ENCODE data around the gene USP30.

The USP30 gene

GRCh38 chr12:109099431-109100020 is 47.1 kb downstream of the USP30 start:
- H3K36me3 Mint-ChIP-seq = peaks cover 10% of the 10 kb centered on the region
- peak overlapping the region; percentile 89 for H3K4me3 Mint-ChIP-seq
- peaks cover 21% of the 10 kb centered on the region for H3K4me1 Mint-ChIP-seq (ENCODE audit: low read depth)
- H3K9me3 Mint-ChIP-seq (ENCODE audit: low read depth) = no peaks in the 10 kb centered on the region
- H3K27me3 Mint-ChIP-seq = no peaks in the 10 kb centered on the region
- peak overlapping the region; percentile 24 for H3K27ac Mint-ChIP-seq

- Mint-ChIP-seq H3K27ac (no peak overlapping the region), H3K4me3 (peak overlapping the region; percentile 89), H3K36me3 (peaks cover 14% of the 10 kb centered on the region), H3K27me3 (no peaks in the 10 kb centered on the region), H3K9me3 (ENCODE audit: low read depth) (no peaks in the 10 kb centered on the region), H3K4me1 (ENCODE audit: low read depth) (peaks cover 21% of the 10 kb centered on the region)
Observed at GRCh38 chr12:109100741-109101140, 48.4 kb downstream of the USP30 start.

- Mint-ChIP-seq H3K36me3 (peaks cover 14% of the 10 kb centered on the region), H3K27ac (no peak overlapping the region), H3K4me3 (no peak overlapping the region)
Observed at GRCh38 chr12:109102491-109102890, 50.1 kb downstream of the USP30 start.

GRCh38 chr12:109105176-109105575 is 52.8 kb downstream of the USP30 start:
- no peaks in the 10 kb centered on the region for H3K27me3 Mint-ChIP-seq
- H3K36me3 Mint-ChIP-seq = peaks cover 17% of the 10 kb centered on the region
- H3K4me1 Mint-ChIP-seq (ENCODE audit: low read depth) = peaks cover 4% of the 10 kb centered on the region
- H3K9me3 Mint-ChIP-seq (ENCODE audit: low read depth) = no peaks in the 10 kb centered on the region
- H3K4me3 Mint-ChIP-seq = no peak overlapping the region
- no peak overlapping the region for H3K27ac Mint-ChIP-seq

More at GRCh38 chr12:109102491-109102890, 50.1 kb downstream of the USP30 start:
- Mint-ChIP-seq H3K27me3 (no peaks in the 10 kb centered on the region), H3K4me1 (ENCODE audit: low read depth) (peaks cover 21% of the 10 kb centered on the region), H3K9me3 (ENCODE audit: low read depth) (no peaks in the 10 kb centered on the region)

GRCh38 chr12:109109746-109110350 is 57.5 kb downstream of the USP30 start:
- H3K4me1 Mint-ChIP-seq (ENCODE audit: low read depth) = peaks cover 28% of the 10 kb centered on the region
- no peak overlapping the region for H3K4me3 Mint-ChIP-seq
- no peaks in the 10 kb centered on the region for H3K27me3 Mint-ChIP-seq
- no peaks in the 10 kb centered on the region for H3K9me3 Mint-ChIP-seq (ENCODE audit: low read depth)
- no peak overlapping the region for H3K27ac Mint-ChIP-seq
- H3K36me3 Mint-ChIP-seq = peaks cover 9% of the 10 kb centered on the region

- no peak overlapping the region for H3K27ac Mint-ChIP-seq
- no peaks in the 10 kb centered on the region for H3K9me3 Mint-ChIP-seq (ENCODE audit: low read depth)
- peaks cover 39% of the 10 kb centered on the region for H3K4me1 Mint-ChIP-seq (ENCODE audit: low read depth)
Observed at GRCh38 chr12:109110988-109111495, 58.7 kb downstream of the USP30 start.

GRCh38 chr12:109112720-109113465 is 60.5 kb downstream of the USP30 start:
- H3K4me3 Mint-ChIP-seq = no peak overlapping the region
- H3K9me3 Mint-ChIP-seq (ENCODE audit: low read depth) = no peaks in the 10 kb centered on the region
- H3K27me3 Mint-ChIP-seq = no peaks in the 10 kb centered on the region
- peaks cover 40% of the 10 kb centered on the region for H3K4me1 Mint-ChIP-seq (ENCODE audit: low read depth)
- H3K27ac Mint-ChIP-seq = no peak overlapping the region
- H3K36me3 Mint-ChIP-seq = peaks cover 3% of the 10 kb centered on the region

More at GRCh38 chr12:109110988-109111495, 58.7 kb downstream of the USP30 start:
- peak overlapping the region; percentile 84 for H3K4me3 Mint-ChIP-seq
- no peaks in the 10 kb centered on the region for H3K27me3 Mint-ChIP-seq
- H3K36me3 Mint-ChIP-seq = peaks cover 6% of the 10 kb centered on the region

GRCh38 chr12:109113661-109114321 is 61.4 kb downstream of the USP30 start:
- no peaks in the 10 kb centered on the region for H3K36me3 Mint-ChIP-seq
- H3K9me3 Mint-ChIP-seq (ENCODE audit: low read depth) = no peaks in the 10 kb centered on the region
- H3K4me3 Mint-ChIP-seq = no peak overlapping the region
- no peaks in the 10 kb centered on the region for H3K27me3 Mint-ChIP-seq
- H3K4me1 Mint-ChIP-seq (ENCODE audit: low read depth) = peaks cover 40% of the 10 kb centered on the region
- no peak overlapping the region for H3K27ac Mint-ChIP-seq

GRCh38 chr12:109114644-109115043 is 62.3 kb downstream of the USP30 start:
- peaks cover 40% of the 10 kb centered on the region for H3K4me1 Mint-ChIP-seq (ENCODE audit: low read depth)
- no peaks in the 10 kb centered on the region for H3K36me3 Mint-ChIP-seq
- no peaks in the 10 kb centered on the region for H3K27me3 Mint-ChIP-seq
- no peaks in the 10 kb centered on the region for H3K9me3 Mint-ChIP-seq (ENCODE audit: low read depth)
- no peak overlapping the region for H3K4me3 Mint-ChIP-seq
- no peak overlapping the region for H3K27ac Mint-ChIP-seq

GRCh38 chr12:109115404-109115757 is 63.0 kb downstream of the USP30 start:
- Mint-ChIP-seq H3K36me3 (no peaks in the 10 kb centered on the region), H3K27me3 (no peaks in the 10 kb centered on the region), H3K27ac (no peak overlapping the region), H3K4me1 (ENCODE audit: low read depth) (peaks cover 39% of the 10 kb centered on the region), H3K4me3 (no peak overlapping the region), H3K9me3 (ENCODE audit: low read depth) (no peaks in the 10 kb centered on the region)

- peaks cover 36% of the 10 kb centered on the region for H3K4me1 Mint-ChIP-seq (ENCODE audit: low read depth)
- H3K36me3 Mint-ChIP-seq = no peaks in the 10 kb centered on the region
- no peaks in the 10 kb centered on the region for H3K9me3 Mint-ChIP-seq (ENCODE audit: low read depth)
- H3K27ac Mint-ChIP-seq = no peak within 1 kb of the TSS
- no peaks in the 10 kb centered on the region for H3K27me3 Mint-ChIP-seq
- peak within 1 kb of the TSS; percentile 48 for H3K4me3 Mint-ChIP-seq
Observed at GRCh38 chr12:109115758-109116610, 63.6 kb downstream of the USP30 start, which contains the start of gene ACACB. TSS of gene ACACB (plus strand) at chr12:109116587. CDS start at chr12:109139406, 22,819 bp downstream.

- peaks cover 35% of the 10 kb centered on the region for H3K4me1 Mint-ChIP-seq (ENCODE audit: low read depth)
- no peaks in the 10 kb centered on the region for H3K36me3 Mint-ChIP-seq
- no peak overlapping the region for H3K27ac Mint-ChIP-seq
- H3K27me3 Mint-ChIP-seq = no peaks in the 10 kb centered on the region
- no peak overlapping the region for H3K4me3 Mint-ChIP-seq
- no peaks in the 10 kb centered on the region for H3K9me3 Mint-ChIP-seq (ENCODE audit: low read depth)
Observed at GRCh38 chr12:109116611-109116949, 64.2 kb downstream of the USP30 start.

- no peaks in the 10 kb centered on the region for H3K27me3 Mint-ChIP-seq
- H3K4me3 Mint-ChIP-seq = no peak overlapping the region
- H3K4me1 Mint-ChIP-seq (ENCODE audit: low read depth) = peaks cover 10% of the 10 kb centered on the region
- H3K36me3 Mint-ChIP-seq = no peaks in the 10 kb centered on the region
- H3K9me3 Mint-ChIP-seq (ENCODE audit: low read depth) = no peaks in the 10 kb centered on the region
- no peak overlapping the region for H3K27ac Mint-ChIP-seq
Observed at GRCh38 chr12:109120095-109120494, 67.7 kb downstream of the USP30 start.

GRCh38 chr12:109120557-109120956 is 68.2 kb downstream of the USP30 start:
- Mint-ChIP-seq H3K4me3 (no peak overlapping the region), H3K36me3 (peaks cover 3% of the 10 kb centered on the region), H3K27me3 (no peaks in the 10 kb centered on the region), H3K27ac (no peak overlapping the region), H3K4me1 (ENCODE audit: low read depth) (peaks cover 6% of the 10 kb centered on the region), H3K9me3 (ENCODE audit: low read depth) (no peaks in the 10 kb centered on the region)

All from activated naive CD8-positive, alpha-beta T cell (primary cell).